GM21723 (cell line): ENCODE results near the gene CRYBB2.
"Not testable (repeated sequence)": the region's sequence is repeated elsewhere in the genome, so short reads cannot be mapped to it uniquely, and the experiment has no call there.

Experiments
- ATAC-seq: cut with Tn5 transposase; IDR thresholded peaks from one replicate; pipeline ENCODE4 v1.9.1; 2021; ENCODE audit warnings: mild to moderate bottlenecking, moderate library complexity; ENCODE audit not compliant: unreplicated experiment

CRYBB2 gene

DNA sequence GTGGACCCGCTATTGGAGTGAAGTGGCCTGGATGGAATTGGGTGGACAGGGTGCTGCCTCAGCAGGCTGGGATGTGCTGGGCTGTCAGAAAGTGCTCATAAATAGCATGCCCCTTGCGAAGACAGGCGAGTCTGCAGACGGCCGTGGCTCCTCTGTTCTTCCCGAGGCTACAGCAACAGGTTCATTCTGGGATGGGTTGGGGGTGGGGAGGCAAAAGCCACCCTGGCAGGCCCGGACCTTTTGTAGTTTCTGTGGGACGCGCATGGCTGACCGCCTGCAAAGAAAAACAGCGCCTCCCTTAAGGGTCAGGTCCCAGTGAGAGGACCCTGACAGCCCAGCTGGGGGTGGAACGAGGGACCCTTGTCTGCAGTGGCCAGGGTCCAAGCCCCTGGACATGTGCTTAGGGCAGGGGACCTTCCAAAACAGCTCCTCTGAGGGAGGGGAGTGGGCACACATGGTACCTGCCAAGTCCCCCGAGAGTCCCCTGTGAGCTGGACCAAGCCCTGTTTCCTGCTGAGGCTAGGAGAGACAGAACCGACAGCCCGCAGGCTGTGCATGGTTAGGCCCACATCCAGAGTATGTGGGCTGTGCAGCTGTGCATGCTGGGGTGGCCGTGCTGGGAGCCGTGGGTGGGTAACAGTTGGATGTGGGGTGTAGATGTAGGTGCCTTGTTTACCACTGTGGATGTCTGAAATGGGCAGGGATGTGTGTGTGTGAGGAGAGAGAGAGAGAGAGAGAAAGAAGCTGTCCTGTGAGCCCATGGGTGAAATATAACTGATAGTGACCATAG, 19.5 kb upstream of the CRYBB2 start, which contains the start of gene CRYBB3:
TSS of gene CRYBB3 (plus strand) at position 128 of the 790 bp plus-strand sequence. CDS start 1,539 bp downstream, outside the sequence.
- no peak for ATAC-seq

DNA sequence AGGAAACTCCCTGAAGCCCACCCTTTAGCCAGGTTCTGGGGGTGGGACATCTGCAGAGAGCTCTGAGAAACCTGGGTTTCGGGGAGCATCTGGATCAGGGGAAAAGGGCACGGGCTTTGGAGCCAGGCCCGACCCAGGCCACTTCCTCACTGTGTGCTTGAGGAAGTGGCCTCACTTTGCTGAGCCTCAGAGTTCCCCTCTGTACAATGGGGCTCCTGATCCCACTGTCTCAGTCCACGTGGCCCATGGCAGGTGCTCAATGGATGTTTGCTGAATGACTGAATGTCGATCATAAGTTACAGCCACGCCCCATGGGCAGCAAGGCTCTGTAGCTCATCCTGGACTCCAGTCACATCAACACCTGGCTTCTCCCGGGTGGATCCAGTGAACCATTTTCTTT, 18.5 kb upstream of the CRYBB2 start:
- no peak for ATAC-seq

DNA sequence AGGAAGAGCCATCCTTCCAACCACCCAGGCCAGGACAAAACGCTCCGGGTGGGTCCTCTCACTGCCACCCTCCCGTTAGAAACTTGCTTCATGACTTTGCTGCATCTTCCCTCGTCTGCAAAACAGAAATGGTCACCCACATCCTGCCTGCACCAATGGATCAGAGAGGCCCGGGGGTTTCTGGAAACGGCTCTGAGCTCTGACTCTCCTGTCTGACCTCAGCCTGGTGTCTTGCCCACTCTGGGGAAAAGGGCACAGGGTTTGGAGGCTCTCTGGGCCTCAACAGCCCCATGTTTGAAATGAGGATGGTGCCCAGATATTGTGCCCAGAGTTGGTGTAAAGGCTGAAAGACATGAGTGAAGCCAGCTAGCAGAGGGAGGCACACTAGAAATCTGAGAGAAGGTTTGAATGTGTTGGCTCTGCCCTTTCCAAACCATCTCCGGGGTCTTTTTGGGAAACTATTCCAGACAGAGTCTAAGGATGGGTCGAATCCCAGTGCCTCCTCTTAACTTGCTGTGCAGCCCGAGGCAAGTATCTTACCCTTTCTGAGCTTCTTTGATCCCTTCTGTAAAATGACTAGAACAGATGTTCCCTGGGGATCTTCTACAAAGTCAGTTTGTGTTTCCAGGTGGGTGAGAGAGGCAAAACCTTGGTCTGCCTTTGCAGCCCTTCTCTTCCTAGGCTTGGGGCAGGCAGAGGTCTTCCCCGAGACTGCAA, 17.7 kb upstream of the CRYBB2 start:
- ATAC-seq: no peak

DNA sequence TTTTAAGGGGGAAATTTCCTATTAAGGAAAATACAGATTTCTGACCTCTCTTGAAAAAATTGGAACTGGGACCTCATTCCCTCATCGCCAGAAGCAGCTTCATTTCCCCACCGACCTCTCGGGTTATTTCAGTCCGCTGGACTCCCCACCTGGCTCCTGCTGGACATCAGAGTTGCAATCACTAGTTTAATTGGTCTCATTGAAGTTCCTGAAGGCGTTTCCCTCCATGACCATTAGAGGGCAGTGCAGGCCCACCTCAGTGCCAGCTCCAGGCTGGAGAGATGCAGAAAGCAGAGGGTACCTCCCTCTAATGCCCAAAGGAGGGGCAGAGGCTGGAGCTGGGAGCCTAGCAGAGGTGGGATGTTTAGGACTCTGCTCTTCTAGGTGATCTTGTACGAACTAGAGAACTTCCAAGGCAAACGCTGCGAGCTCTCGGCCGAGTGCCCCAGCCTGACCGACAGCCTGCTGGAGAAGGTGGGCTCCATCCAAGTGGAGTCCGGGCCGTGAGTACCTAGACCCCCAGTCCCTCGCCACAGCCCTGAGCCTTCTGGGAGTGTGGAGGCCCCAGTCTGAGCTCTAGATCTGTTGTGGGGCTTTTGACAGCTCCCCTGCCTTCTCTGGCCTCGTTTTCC, 17.0 kb upstream of the CRYBB2 start:
- no peak for ATAC-seq

DNA sequence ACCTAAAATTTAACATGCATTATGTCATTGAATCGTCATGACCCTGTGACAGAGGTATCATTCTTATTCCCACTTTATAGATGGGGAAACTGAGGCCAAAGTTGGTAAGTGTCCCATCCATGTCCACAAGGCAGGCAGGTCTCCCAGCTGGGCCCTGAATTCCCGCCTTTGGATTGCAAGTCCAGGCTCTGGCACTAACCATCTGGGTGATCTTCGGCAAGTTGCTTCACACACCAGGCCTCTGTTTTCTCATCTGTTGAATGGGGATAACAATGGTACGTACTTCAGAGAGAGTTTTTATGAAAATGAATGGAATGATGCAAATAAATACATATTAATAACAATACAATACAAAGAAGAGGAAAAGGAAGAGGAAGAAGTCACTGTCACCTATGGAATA, 16.4 kb upstream of the CRYBB2 start:
- ATAC-seq: no peak

DNA sequence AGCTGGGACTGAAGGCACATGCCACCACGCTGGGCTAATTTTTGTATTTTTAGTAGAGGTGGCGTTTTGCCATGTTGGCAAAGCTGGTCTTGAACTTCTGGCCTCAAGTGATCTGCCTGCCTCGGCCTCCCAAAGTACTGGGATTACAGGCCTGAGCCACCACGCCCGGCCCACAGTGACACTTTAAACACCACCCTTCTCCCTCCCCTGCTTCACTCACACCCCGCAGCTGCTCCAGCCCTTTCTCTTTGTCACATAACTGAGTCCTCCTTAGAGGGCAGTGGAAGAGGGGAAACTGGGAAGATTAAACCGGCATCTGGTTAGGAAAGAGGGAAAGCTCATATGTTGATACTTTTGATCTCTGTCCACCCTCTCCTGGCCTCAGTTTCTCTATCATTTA, 14.9 kb upstream of the CRYBB2 start:
- ATAC-seq: not testable (repeated sequence)

DNA sequence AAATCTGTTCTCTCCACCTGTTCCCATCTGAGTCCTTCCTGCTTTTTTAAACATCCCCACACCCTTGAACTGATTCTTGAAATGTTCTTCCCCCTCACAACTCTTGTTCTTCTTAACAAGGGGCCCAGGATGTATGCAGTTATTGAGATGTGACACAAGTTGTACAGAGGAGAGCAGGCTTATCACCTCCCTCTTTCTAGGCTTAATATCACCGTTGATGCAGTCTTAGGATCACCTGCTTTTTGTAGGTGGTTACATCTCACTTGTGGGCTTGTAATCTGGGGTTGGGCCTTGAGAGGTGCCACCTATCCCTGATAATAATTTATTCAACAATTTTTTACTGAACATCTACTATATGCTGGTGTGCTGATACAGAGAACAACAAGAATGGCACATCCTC, 13.6 kb upstream of the CRYBB2 start:
- no peak for ATAC-seq

DNA sequence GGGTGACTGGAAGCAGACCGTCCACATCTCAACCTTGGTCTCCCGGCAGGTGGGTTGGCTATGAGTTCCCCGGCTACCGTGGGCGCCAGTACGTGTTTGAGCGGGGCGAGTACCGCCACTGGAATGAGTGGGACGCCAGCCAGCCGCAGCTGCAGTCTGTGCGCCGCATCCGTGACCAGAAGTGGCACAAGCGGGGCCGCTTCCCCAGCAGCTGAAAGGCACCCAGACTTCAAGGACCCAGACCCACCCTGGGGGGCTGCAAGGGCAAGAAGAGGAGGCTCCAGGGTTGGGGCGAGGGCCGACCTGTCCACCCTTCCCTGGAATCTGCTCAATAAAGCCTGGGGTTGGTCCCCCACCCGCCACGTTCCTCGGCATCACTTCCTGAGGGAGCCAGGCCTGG, 12.4 kb upstream of the CRYBB2 start:
- no peak for ATAC-seq

DNA sequence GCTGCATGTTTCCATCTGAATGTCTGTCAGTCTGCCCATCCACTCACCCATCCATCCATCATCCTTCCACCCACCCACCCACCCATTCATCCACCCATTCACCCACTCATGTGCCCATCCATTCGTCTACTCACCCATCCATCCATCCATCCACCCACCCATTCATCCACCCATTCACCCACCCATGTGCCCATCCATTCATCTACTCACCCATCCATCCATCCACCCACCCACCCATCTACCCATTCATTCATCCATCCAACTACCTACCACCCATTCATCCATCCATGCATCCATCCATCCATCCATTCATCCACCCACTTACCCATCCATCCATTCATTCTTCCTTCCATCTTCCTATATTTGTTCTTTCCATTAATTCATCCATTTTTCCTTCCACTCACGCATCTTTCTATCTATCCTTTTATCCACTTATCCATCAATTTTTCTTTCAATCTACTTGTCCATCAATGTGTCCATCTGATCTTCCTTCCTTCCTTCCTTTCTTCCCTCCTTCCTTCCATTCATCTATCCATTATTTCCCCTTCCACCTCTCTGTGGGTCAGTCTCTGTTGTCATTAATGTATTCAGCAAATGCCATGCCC, 11.8 kb upstream of the CRYBB2 start:
- ATAC-seq: no peak

DNA sequence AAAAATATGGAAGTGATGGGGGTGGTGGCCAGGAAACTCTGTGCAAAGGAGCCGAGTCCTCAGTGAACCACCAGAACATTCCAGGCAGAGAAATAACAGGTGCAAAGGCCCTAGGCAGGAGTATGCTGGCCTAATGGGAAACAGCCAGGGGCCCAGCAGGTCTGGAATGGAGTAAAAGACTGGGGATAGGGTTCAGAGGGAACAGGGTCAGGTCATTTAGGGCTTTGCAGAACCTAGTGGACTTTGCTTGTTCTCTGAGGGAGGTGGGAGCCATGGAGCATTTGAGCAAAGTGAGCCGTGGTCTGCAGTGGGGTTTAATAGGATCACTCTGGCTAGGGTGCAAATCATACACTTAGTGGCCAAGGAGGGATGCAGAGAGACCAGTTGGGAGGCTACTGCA, 11.1 kb upstream of the CRYBB2 start:
- ATAC-seq: no peak

DNA sequence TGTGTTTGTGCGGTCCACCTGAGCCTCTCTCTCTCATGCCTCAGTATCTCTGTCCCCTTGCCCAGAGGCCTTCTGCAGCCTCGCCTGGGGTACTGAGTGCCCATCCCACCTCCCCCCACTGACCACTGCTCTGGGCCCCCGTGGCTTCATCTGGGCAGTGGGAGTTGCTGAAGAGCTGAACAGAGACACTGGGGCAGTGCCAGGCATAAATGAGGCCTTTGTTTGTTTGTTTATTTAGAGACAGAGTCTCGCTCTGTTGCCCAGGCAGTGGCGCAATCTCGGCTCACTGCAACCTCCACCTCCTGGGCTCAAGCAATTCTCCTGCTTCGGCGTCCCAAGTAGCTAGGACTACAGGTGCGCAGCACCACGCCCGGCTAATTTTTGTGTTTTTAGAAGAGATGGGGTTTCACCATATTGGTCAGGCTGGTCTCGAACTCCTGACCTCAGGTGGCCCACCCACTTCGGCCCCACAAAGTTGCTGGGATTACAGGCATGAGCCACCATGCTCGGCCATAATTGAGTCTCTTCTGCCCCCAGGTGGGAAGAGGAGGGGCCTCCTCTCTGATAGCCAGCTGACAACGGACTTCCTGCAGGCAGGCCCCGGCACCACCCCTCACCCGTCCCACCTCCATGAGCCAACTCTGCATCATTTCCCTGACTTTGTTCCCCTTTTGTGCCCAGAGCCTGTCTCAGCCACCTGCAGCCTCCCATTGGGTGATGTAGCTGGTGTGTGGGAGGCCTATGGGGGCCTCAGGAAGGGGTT, 10.5 kb upstream of the CRYBB2 start:
- ATAC-seq: no peak

DNA sequence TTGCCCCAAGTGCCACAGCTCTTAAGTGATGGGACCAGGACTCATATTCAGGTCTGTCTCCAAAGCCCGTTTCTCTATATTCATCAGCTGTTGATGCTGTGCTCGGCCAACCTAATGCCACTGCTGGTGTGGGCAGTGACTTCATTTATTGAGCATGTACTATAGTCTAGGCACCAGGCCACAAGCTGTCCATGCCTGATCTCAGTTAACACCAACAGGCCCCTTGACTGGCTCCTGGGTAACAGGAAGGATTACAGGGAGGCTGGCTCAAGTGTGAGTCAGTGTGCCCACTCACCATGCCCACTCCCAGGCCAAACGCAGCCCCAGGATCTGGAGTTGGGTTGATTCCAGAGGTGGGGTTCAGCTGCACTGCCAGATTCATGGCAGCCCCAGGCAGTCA, 8.6 kb upstream of the CRYBB2 start:
- ATAC-seq: no peak

DNA sequence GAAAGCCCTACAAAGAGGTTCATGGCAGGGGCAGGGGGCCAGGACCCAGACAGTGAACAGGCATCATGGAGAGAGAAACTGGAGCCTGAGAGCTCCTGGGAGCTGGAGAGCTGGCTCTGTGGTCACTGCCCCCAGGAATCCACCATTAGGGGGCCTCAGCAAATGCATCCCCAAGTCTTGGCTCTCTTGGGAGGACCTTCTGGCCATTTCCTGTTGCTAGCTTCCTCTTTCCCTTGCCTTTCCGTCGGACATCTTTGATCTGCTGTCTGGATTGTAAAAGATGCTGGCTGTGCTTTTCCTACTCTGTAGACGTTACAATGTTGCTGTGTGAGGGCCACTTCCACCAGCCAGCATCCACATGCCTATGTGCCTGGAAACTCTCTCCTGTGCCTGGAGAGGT, 7.1 kb upstream of the CRYBB2 start:
- ATAC-seq: no peak

DNA sequence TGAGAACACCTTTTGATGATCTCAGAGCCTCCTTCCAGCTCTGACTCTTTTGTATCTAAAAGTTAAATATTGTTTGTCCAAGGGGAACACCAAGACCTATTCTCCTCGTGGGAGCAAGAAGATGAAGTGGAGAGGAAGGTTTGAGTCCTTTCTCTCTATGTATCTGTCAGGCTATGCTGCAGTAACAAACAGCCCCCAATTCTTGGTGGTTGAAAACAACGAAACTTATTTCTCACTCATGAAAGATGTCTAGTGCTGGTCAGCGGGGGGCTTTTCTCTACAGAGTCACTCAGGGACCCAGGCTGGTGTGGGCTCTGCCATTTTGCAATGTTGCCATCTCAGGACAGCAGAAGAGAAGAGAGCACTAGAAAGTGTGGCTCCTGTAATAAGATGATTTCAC, 6.2 kb upstream of the CRYBB2 start:
- ATAC-seq: no peak

DNA sequence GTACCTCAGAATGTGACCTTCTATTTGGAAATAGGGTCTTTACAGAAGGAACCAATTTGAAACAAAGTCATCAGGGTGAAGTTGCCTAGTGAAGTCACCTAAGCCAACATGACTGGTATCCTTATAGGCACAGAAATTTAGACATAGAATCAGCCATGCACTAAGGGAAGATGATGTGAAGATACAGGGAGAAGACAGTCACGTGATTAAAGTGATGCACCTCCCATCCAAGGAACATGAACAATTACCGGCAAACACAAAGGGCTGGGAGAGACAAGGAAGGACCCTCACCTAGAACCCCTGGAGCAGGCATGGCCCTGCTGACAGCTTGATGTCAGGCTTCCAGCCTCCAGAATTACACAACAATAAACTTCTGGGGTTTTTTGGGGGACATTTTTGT, 3.2 kb upstream of the CRYBB2 start:
- no peak for ATAC-seq

DNA sequence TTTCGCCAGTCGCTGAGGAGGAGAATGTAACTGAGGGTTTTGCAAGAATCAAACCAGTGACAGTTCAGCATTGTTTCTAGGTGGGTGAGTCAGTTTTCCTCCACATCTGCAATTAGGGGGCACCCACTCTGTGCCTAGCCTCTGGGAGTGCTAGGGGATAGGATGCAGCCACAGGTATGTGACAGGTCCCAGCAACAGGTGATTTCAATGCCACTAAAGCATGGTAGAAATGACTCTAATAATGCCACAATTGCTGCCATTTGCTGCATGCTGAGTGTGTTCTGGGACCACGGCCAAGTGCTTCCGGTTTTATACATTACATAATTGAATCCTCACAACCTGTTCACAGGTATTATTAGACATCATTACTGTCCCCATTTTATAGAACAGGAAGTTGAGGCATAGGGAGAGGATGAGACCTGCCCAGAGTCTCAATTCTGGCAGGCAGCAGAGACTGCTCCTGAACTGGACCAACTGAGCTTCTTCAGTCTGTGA, 556 bp downstream of the CRYBB2 start:
- ATAC-seq: no peak

DNA sequence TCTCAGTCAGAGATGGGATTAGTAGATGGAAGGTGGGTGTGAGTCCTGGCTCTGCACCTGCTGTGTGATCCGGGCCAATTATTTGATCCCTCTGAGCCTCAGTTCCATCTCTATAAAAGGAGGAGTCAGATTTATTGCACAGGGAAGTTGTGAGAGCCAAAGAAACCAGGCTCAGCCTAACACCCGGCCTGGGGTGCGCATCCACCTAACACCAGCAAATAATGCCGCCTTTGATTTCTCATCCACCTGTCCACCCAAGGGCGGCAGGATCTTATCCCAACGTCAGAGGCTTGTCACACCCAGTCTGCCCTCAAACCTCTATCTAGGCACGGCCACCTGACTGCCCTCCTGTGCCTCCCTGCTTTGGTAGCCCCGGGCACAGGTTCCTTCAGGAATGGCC, 2.4 kb downstream of the CRYBB2 start:
- no peak for ATAC-seq

DNA sequence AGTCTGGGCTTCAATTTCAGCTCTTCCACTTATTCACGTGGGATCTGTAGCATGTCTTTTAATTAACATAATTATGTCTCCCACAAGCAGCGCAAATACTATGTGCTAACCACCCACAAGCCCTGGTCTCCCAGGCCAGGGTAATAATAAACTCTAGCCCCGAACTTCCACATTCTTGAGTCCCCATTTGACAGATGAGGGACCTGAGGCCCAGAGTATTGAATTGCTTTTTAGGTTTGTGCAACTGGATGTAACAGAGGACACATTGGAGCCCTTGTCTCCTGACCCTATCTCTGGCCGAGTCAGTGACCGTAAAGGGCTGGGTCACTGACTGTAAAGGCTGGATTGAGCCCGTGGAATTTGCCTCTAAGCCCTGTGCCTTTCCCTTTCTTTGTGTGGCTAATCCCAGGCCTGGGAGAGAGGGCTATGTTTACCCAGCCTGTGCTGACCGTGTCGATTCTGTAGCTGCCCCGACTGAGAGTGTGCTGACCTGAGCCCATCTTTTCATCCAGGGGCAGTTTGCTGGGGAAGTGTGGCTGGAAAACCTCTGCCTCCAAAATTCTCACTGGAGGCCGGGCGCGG, 3.9 kb downstream of the CRYBB2 start:
- no peak for ATAC-seq

DNA sequence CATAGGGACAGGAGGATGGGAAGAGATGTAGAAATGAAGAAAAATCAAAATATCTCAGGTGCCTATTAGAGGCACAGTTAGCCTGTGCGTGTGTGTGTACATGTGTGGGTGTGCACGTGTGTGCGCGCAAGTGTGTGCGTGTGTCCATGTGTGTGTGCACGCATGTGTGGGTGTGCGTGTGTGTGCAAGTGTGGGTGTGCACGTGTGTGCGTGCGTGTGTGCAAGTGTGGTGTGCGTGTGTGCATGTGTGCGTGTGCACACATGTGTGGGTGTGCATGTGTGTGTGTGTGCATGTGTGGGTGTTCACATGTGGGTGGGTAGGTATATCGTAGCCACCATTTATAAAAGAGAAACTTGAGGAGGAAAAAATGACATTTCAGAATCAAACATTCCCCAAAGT, 9.4 kb downstream of the CRYBB2 start:
- ATAC-seq: no peak

DNA sequence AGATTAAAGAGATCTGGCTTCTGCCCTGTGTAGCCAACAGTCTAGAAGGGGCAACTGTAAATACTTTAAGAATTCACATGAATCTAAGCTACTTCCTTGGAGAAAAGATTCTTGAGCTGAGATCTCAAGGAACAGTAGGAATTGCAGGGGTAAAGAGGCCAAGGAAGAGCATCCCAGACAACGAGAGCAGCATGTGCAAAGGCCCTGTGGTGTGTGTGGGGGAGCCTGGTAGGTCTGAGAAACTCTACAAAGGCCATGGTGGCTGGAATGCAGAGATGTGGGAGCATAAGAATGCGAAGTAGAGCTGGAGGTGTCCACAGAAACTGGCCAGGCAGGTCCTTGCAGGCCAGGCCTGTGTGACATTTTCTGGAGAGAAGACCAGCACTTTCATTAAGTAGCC, 11.3 kb downstream of the CRYBB2 start:
- not testable (repeated sequence) for ATAC-seq
